SIG-M5 treated with dmso at 0.1 percent for 504 hours (cell line): ENCODE results near the gene GCN1.

Experiments
- DNase-seq: peaks from one replicate; lab custom pipeline; 2025; ENCODE audit not compliant: unreplicated experiment; lab: John Stamatoyannopoulos, UW

GCN1 gene

GRCh38 chr12:120118321-120119061 lies 76.0 kb downstream of the GCN1 start:
- DNase-seq: no peak

DNA sequence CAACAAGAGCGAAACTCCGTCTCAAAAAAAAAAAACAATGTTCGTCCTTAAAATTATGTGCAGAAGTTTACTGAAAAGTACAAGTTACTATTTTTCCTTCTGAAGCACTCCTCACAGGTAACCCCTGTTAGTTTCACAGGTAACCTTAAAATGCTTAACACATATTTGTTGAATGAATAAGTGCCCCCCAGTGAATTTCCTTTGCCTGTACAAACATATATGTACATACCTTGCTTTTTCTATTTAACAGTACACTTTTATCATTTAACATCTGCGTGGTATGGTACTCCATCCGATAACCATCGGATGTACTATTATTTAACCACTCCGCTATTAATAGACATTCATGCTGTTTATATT lies 76.6 kb downstream of the GCN1 start:
- DNase-seq: no peak

DNA sequence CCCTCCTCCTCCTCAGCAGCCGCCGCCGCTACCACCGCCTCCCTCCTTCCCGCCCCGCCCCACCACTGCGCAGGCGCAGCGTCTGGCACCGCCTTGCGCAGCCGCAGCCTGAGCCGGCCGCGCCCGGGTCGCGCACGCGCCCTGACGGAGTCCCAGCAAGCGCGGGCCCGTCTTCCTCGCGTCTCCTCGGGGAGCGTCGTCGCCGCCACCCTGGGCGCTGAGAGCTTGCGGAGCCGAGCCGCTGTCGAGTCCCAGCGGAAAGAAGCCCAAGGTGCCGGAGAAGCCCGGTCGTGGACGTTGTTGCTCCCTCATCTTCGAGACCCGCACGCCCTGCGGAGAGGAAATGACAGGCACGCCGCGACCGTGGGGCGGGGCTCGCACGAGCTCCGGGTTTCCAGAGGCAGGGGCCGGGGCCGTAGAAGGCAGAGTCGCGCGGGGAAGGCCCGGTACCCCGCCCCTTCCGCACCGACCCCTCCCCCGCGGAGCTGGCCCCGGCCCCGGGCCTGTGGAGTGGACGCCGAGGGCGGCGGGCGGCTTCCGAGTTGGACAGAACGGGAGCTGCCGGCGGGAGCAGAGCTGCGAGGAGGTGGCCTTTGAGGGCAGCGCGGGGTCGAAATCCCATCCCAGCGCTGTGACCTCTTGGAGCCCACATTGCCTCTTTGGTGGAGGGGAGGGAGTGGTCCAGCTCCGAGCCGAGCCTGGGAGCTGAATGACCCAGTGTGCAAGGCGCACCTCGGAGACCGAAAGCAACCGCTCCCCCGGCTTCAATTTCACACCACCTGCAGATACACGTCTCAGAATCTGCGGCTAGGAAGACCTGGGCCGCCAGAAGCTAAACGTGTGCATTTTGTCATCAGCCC lies 77.5 kb downstream of the GCN1 start:
- peak; percentile 91 for DNase-seq

DNA sequence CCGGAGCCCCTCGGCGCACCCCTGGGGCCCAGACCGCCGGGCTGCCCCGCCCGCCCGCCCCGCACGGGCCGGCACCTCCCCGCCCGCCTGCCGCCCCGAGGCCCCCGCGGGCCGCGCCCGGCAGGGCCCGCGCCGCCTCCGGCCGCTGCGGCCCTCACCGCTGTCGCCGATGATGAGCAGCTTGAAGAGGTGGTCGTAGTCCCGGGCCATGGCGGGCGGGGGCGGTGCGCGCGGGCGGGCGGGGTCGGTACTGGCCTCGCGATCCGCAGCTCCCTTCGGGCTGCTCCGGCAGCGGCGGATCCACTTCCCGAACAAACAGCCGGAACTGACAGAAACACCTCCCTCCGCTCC lies 78.1 kb downstream of the GCN1 start, which contains the start of gene RAB35:
TSS of gene RAB35 (minus strand) at position 313 of the 351 bp plus-strand sequence. CDS start at position 210, 103 bp downstream.
- DNase-seq: no peak

DNA sequence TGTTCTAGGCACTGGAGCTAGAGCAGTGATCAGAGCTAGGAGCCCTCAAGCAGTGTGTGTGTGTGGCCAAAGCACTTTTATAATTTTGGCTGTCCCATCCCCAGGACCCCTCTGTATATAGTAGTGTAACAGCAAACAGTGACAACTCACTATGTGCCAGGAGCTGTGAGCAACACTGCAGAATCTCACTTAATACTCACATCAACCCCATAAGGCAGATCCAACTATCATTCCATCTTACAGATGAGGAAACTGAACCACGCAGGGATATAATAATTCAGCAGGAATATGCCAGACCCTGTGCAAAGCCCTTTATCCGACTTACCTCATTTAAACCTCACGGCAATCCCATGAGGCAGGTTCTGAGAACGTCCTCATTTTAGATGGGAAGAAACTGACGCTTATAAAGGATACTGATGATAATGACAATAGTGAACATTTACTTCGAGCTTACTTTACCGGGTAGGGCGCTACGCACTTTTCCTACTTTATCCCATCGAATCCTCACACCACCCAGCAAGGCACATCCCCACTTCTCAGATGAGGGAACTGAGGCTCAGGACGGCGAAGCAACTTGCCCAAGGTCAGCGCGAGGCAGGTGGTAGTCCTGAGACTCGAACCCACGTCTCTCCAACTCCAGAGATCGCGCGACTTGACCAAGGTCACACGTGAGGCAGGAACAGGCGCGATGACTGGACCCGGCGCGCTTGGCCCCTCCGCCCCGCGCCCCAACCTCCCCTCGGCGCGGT lies 78.6 kb downstream of the GCN1 start:
- DNase-seq: peak; percentile 58

DNA sequence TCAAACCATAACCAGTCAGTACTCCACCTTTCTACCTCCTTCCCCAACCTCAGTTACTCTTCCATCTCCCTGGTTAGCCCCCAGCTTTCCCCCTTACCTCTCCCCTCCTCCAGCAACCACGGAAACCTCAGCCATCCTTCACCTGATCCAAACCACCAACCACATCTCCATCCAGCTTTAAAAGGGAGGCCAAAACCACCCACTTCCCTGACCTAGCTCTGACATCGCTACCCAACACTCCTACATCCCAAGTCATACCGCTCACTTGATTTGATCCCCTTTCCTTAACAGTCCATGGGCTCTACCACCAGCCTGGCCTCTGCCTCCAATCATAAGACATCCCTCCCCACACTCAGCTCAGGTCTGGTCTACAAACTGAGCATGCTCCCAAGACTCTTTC lies 79.4 kb downstream of the GCN1 start:
- no peak for DNase-seq

DNA sequence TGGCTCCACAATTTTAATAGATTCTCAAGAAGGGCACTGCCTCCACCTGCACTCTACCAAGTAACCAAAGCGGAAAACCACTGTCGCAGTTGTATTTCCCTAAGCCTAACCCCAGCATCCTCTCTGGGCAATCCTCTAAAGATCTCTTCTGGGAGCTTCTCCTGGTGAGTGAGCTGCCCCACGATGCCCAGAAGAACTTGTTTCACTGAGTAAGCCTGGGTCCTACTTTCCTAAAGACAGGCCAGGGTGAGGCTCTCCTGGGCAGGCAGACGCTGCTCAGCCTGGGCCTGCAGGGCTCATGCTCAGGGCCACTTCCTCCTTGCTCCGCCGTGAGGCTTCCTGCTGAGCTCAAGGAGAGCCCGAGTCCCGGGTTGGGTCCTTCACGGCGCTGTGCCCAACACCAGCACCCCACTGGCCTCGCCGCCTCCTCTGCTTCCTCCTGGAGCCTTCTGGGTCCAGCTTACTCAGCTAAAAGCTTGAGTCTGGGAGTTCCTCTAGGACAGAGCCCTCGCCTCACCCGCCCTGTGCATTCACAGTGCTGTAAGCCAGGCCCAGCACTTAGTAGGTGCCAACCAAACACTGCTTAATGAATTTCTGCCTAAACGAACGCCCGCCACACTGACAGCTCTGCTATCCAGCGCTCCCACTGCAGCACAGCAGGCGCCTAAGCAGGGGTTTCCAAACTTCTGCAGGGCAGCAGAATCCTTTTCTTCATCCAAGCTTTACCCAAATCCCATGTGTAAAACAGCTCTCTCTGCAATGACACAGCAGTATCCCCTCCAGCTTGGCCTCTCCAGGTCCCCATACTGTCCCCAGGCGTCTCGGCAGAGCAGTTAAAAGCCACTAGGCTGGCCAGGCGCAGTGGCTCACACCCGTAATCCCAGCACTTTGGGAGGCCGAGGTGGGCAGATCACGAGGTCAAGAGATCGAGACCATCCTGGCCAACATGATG lies 83.7 kb downstream of the GCN1 start:
- peak; percentile 87 for DNase-seq

DNA sequence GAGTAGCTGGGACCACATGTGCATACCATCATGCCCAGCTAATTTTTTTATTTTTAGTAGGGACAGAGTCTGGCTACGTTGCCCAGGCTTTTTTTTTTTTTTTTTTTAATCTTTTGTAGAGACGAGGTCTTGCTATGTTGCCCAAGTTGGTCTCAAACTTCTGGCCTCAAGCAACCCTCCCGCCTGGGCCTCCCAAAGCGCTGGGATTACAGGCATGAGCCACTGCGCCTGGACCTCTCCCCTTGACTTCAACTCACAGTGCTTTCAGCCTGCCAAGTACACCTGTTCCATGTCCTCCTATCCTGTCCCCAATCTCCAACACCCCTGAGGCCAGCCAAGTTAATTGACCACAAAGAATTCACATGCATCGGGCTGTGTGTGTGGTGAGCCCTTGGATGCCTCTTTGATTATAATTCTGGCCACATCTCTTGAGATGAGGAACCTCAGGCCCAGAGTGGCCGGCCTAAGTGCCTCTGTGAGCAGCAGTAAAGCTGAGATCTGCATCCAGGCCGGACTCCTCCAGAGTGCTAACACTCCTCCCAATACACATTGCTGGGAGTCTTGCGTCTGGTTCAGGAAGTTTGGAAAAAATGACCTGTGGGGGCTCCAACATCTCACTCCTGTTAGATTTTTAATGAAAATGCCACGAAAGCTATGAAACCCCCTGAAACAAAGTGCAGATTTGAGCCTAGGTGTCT lies 84.8 kb downstream of the GCN1 start:
- DNase-seq: no peak

DNA sequence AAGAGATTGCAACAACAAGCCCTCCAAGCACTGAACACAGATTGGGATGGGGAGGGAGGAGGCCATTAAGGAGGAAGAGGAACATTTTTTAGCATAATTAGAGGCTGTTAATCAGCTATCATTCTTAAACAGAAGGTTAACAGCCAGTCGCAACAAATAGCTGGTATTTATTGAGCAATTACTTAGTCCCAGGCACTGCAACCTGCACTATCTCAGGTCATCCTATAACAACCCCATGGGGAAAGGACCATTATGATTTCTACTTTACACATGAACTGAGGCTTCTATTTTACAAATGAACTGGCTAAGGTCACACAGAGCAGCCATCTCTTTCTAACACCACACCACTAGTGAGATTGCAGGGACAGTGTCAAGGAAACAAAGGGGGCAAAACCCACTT lies 88.4 kb downstream of the GCN1 start:
- no peak for DNase-seq

- DNase-seq: no peak
Measured at GRCh38 chr12:120103371-120103770, 91.1 kb downstream of the GCN1 start.

GRCh38 chr12:120103044-120103338 lies 91.5 kb downstream of the GCN1 start:
- no peak for DNase-seq

- no peak for DNase-seq
Measured at GRCh38 chr12:120102189-120103043, 92.1 kb downstream of the GCN1 start.

DNA sequence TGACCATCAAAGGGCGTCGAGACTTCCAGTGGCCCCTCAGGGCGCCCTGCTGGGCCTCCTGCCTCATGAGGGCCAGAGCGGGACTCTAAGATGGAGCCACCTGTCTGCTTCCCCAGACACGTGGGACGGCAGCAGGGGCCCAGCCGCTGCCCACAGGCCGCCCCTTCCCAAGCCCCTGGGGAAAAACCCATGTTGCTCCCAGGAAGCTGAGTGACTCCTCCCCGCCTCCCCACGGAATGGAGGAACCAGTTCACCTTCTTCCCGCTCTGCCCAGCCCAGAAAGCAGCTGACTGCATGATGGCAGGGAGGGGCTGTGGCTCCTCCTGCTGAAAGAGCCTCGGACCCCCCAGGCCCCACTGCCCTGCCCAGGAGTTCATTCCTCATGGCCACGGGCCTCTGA lies 92.9 kb downstream of the GCN1 start:
- no peak for DNase-seq

DNA sequence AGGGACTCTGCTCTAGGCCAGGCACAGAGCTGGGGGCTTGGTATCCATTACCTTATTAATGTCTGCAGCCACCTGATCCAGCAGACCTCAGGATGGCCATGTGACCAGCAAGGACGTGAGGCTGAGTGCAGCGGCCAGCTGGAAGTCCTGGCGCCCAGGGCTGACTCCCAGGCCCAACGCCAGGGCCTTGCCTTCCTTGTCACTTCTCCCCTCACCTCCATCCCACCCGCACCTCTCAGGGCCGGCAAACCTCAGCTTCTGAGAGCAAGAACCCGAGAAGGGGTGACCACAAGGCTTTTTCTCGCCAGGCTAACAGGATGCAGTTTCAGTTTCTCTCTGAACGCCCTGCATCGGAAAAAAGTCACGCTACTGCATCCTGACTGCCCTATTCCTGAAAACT lies 93.3 kb downstream of the GCN1 start:
- DNase-seq: no peak

DNA sequence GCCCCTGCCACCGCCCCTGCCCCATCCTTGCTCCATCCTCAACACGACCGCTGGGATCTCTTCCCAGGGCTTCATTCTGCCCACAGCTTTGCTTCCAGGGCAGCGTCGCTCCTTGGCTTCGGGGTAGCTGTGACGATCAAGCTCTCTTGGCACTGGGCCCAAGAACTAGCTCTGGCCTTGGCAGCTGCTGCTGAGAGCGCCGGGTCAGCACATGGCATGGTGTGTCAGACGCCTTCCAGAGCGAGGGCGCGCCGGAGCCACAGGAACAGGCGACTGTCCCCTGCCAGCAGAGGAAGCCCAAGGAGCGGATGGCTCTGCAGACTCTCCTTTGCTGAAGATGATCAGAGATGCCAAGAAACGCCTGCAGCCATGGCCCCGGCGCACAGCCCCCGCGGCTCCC lies 93.9 kb downstream of the GCN1 start:
- no peak for DNase-seq

DNA sequence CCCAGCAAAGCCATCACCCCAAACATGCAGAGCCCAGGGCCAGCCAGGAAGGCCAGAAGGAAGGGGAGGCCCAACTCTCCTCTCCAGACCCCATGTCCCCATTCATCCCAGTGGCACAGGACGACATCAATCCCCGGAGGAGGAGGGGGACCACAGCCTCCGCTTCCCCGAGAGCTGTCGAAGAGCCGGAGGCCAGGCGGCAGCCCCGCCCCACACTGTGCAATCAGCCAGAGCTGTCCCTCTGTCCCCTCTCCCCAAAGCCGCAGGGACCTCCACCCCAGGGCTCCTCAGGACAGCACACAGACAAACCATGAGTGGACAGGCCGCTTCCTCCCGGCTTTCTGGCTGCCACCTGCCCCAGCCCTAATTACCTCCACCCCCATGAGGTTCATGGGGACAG lies 94.8 kb downstream of the GCN1 start:
- DNase-seq: no peak

DNA sequence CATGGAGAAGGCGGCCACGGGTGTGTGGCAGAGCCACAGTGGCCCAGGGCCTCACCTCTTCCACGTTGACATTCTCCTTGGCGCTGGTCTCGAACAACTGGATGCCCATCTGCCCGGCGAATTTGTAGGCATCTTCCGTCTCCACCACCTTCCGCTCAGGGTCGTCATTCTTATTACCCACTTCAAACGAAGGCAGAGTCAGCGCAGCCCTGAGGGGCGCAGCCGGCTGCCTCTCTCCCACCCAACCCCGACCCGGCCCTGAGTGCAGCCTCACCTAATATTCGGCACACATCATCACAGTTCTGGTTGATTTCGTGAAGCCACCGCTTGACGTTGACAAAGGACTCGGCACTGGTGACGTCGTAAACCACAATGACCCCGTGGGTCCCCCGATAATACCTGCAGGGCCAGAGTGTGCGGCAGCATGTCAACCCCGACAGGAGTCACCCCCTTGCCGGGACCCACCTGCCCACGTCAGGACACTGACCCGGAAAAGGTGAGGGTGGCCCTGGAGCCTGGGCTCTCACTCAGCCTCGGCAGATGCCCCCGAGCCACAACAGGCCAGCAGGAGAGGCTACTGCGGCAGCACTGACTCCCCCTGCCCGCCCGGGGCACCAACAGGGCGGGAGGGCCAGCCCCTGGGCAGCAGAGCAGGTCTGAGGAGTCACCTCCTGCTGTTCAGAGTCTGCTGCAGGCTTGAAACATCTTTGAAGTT lies 95.6 kb downstream of the GCN1 start:
- DNase-seq: no peak

- no peak for DNase-seq
Measured at GRCh38 chr12:120096671-120097202, 97.8 kb downstream of the GCN1 start.
